GM23338 (cell line): ENCODE results near the gene PSMD11.

ENCODE experiments used
- EZH2 ChIP-seq: fragments of 200-600 bp; sonication (generic); IDR thresholded peaks from one replicate; pipeline ENCODE4 v1.8.0; 2017; ENCODE audit warnings: antibody characterized with exemption, mild to moderate bottlenecking, low read depth; ENCODE audit not compliant: unreplicated experiment
- JUNB ChIP-seq: IDR thresholded peaks from one replicate; pipeline ENCODE4 v1.6.1; 2016; ENCODE audit warnings: antibody characterized with exemption; ENCODE audit not compliant: unreplicated experiment
- TF ChIP-seq, protein P1 (sequence below), 2 experiments: fragments of 200-600 bp in 1 of 2; sonication (generic) in 1 of 2; conservative IDR thresholded peaks; 2 replicates each; pipeline versions ENCODE4 v1.5.1 to v1.6.1; 2016 to 2017; ENCODE audit warnings: antibody characterized with exemption in 2 of 2, low read depth in 2 of 2, mild to moderate bottlenecking in 2 of 2, moderate library complexity in 1 of 2

DNA sequence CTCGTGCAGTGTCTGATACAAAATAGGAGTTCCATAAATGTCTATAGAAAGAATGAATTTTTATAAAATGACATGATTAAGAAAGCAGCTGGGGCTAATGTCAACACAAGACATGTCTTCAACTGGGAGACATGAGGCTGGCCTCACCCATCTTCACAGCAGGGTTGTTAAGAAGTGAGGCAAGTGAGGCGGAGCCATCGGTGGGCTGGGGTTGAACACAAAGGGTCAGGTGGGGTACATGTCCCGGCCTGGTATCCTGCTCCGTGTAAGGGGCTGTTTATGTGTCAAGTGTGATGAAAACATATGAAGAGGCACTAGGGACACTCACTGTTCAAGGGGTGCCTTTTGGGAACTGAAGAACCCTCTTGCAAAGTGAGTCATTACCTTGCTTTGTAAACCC lies 64.6 kb downstream of the PSMD11 start:
- TF ChIP-seq, protein P1, sequence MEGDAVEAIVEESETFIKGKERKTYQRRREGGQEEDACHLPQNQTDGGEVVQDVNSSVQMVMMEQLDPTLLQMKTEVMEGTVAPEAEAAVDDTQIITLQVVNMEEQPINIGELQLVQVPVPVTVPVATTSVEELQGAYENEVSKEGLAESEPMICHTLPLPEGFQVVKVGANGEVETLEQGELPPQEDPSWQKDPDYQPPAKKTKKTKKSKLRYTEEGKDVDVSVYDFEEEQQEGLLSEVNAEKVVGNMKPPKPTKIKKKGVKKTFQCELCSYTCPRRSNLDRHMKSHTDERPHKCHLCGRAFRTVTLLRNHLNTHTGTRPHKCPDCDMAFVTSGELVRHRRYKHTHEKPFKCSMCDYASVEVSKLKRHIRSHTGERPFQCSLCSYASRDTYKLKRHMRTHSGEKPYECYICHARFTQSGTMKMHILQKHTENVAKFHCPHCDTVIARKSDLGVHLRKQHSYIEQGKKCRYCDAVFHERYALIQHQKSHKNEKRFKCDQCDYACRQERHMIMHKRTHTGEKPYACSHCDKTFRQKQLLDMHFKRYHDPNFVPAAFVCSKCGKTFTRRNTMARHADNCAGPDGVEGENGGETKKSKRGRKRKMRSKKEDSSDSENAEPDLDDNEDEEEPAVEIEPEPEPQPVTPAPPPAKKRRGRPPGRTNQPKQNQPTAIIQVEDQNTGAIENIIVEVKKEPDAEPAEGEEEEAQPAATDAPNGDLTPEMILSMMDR (conservative IDR thresholded peaks at IDR 0.05; ENCODE audit: low read depth in 2 of 2), result no peak
- TF ChIP-seq JUNB, result no peak
- TF ChIP-seq EZH2, result no peak
